NCI-H128 (cell line): Measurements from ENCODE around the gene CCDC194.
A peak's percentile ranks its signal among the peaks of the same experiment; 100 is the strongest.

Source experiments
- DNase-seq: peaks from one replicate; lab custom pipeline; 2025; ENCODE audit not compliant: unreplicated experiment; lab: John Stamatoyannopoulos, UW

CCDC194 gene

DNA sequence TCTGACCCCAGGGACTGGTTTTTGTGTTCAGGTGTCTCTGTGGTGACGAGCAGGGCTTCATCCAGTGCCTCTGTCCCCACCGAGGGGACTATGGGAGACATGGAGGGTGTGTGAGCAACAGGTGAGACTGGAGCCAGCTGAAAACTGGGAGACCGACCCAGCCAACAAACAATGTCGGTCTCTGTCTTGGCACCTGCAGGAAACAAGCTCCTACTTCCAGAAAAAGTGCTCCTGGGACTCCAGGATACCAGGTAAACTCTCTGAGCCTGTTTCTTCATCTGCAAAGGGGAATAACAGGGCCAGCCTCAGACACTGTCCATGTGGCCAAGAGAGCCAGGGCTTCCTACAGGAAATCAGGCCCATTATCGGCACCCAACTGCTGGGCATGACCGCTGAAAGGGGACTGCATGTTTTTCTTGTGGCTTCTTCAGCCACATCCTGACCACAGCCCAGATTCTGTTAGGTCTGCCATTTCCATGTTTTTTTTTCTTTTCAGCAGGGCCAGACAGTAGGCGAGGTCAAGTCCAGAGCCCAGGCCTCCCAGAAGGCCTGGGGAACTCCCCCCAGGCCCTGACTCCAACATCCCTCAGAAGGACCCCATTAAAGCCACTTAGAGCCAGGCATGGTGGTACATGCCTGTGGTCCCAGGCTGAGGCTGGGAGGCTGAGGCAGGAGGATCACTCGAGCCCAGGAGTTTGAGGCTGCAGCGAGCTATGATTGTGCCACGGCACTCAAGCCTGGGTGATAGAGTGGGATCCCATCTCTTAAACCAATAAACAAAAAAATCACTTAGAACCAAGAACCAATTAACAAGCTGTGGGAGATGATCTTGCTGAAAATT lies 12.3 kb upstream of the CCDC194 start:
- DNase-seq: no peak

DNA sequence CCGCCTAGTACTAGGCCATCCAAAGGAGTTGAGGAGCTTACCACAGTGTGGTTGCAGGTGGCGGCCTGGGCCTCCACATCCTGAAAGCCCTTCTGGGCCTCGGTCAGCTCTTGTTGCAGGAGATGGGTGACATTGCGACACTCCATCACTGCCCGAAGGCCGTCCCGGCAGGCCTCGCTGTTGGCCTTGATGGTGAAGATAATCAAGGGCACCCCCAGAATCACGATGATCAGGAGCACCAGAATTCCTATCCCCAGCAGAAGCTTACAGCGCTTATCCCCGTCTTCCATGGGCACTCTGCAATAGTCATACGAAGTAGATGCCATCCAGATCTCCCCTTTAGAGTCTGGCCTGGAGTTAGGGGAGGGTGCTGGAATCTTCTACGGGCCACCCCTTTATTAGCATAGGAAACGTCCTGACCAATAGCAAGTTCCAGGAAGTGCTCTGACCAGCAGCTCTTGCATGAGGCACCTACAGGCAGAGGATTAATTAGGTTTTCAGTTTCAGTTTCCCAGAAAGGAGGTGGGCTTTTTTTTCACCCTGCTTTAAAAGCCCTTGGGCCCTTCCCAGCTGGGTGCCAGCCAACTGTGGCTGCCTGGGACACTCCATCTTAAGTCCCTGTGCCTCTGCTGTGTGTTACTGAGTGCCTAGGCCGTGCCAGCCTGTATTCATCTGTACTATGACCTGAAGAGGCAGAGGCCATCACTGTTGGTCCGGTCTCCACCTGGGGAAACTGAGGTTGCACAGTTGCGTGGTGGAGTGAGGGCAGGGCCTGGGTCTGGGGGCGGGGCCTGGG lies 11.5 kb upstream of the CCDC194 start, which contains the start of gene BST2:
Gene BST2, minus strand, starts transcription at position 381 of the 796 bp plus-strand sequence. Its CDS starts 55 bp downstream, at position 326.
- no peak for DNase-seq

DNA sequence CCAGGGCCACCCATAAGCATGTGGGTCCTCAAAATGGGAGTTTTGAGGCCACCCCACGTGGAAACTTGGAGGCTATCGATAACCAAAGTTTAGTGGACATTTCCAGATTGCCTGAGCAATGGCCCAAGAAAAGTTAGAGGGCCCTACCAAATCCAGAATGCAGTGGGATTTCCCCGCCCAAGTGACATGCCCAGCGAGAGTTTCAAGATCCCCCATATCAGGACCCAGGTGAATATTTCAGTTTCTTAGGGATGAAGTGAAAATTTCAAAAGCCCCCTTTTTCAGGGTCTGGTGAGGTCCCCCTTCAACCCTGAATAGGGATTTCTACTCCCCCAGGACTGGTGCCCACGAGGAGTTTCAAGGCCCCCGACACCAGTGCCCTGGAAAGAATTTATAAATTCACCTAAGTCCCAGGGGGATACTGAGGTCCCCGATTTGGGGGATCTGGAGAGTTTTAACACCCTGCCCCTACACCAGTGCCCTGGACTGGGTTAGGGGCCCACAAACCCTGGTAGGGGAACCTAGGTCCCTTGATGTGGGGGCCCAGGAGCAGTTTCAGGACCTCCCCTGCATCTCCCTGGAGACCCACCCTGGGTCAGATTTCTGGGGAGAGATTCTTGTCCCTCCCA lies 10.7 kb upstream of the CCDC194 start:
- no peak for DNase-seq

DNA sequence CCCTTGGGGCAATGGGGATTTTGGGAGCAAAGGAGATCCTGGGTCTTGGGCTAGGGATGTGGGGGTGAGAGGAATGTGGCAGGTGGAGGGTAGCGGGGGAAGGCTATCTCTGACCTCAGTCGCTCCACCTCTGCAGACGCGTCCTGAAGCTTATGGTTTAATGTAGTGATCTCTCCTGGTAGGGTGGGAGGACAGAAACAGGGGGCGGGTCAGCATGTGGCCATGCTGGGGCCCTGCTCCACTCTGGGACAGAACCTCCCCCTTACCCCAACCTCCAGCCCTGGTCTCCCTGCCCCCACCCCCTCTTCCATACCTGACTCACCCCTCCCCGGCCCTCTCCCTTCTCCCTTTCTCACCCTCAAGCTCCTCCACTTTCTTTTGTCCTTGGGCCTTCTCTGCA lies 10.0 kb upstream of the CCDC194 start:
- no peak for DNase-seq

DNA sequence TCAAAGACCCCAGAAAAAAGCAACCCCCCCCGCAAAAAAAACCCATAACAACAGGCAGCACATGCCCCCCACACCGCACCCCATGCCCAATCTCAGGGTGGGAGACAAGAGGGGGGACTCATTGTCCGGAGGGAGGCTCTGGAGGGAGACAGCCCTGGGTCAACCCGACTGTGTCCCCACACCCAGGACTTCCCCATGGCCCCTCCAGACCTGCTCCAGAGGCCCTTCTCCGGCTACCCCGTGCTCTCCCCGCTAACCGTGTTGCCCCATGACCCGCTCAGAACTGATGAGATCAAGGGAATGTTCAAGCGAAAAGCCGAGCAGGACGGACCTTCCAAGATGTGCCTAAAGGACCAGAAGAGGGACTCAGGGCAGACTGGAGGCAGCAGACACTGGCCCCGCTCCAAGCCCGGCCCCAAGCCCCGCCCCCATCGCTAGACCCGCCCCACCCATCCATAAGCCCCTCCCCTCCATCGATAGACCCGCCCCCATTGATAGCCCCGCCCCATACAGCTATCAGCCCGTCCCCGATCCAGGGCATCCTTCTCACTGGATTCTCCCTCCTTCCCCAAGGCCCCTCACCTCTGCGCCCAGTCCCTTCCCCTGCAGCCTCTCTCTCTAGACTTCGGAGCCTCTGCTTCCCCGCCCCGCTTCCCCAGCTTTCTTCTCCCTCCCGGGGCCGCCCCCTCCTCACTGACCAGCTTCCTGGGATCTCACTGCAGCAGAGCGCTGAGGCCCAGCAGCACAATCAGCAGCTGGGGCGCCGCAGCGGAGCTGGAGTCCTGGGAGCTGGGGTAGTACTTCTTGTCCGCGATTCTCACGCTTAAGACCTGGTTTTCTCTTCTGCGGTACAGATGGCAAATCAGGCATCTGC lies 9.2 kb upstream of the CCDC194 start:
- no peak for DNase-seq

DNA sequence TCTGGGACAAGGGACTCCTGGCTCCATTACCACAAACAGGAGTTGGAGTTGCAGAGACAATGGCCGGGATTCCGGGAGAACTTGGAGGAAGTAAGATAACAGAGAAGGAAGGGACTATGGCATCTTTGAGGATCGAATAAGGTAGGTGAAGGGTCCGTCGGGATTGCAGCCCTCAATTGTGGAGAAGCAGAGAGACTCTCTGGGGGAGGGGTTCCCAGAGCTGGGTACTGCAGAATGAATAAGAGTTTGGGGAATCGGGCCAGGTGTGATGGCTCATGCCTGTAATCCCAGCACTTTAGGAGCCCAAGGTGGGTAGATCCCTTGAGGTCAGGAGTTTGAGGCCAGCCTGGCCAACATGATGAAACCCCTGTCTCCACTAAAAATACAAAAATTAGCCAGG lies 7.6 kb upstream of the CCDC194 start:
- DNase-seq: no peak

DNA sequence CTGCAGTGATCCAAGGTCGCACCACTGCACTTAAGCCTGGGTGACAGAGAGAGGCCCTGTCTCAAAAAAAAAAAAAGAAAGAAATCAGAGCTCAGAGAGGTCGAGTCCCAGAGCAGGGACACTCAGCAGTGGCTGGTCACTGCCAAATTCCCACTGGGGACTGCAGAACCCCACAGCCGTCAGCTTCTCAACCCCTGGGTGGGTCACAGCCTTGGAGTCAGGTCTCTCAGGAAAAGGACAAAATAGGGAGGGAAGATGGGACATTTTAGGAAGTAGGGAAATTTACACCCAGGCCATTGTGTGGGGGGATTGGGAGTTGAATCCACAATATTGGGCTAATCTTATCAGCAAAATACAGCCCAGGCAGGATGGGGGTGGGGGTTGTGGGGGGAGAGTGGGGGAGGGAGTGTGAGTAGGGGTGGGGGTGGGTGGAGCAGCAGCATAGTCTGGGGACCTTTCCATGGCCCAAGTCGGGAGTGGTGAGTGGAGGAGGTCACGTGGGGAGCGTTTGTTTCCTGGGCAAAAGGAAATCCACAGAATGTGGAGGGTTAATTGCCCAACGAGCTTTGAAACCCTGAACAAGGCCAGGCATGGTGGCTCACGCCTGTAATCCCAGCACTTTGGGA lies 5.0 kb upstream of the CCDC194 start:
- no peak for DNase-seq

DNA sequence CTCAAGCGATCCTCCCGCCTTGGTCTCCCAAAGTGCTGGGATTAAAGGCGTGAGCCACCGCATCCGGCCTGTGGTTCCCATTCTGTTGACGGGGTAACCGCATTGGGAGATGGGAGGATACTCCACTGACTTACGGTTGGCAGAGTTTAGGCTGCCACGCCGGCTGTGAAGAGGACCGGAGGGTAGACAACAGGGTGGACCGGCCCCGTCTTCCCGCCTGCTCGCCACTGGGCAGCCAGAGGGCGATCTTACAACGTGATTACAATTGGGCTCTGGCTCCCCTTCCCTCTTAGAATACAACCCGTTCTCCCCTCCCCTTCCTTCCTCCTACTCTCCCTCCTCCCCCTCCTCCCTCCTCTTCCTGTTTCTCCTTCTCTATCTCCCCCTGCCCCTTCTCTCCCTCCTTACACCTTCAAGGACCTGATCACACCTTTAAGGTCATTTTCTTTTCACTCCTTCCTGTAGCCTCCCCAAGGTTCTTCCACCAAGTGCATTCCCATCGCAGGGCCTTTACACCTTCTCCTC lies 957 bp upstream of the CCDC194 start:
- DNase-seq: no peak

DNA sequence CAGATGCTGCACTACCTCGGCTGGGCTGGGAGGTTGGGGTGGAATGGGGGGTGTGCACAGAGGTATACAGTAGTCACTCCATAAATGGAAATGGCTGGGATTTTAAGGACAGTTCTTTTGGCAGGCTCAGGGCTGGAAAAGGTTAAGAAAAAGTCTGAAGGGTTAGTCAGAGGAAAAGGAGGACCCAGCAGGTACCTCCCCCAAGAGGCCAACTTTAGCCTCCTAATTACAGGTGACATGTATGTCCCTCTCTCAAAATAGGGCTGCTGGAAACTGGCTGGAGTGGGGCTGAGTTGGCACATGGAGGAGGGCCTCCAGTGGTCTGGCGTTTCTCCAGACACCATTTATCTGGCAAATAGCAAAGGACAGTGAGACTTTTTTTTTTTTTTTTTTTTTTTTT lies 994 bp downstream of the CCDC194 start:
- no peak for DNase-seq

DNA sequence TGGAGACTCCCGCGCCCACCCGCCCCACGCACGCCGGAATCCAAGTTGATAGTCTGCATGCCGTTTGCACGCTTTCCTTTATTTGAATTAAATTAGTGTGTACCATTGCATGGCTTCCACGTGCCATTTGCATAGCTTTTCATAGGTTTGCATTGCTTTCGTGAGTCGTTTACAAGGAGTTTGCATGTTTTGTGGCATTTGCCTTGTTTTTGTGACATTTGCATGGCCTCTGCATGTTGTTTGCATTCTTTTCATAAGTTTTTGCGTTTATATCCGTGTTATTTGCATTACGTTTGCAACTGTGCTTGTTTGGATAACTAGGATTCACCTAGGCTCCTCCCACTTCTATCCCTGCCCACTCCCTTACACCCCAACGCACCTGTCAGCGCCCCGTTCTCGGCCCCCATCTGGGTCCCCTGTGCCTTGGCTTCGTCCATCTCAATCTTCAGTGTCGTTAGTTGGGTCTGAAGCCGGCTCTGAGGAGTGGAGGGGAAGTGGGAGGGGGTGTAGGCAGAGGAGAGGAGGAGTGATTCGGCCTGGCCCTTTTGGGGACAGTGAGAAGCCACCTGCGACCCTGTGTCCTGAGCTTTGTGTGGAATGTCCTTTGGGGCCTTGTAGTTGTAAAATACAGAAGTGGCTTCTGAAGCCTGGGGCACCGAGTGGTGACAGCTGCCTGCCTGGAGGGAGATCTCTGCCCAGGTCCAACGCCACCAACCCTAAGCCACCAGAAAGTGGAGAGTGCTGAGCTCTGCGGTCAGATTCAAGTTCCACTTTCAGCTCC lies 2.4 kb downstream of the CCDC194 start:
- no peak for DNase-seq

DNA sequence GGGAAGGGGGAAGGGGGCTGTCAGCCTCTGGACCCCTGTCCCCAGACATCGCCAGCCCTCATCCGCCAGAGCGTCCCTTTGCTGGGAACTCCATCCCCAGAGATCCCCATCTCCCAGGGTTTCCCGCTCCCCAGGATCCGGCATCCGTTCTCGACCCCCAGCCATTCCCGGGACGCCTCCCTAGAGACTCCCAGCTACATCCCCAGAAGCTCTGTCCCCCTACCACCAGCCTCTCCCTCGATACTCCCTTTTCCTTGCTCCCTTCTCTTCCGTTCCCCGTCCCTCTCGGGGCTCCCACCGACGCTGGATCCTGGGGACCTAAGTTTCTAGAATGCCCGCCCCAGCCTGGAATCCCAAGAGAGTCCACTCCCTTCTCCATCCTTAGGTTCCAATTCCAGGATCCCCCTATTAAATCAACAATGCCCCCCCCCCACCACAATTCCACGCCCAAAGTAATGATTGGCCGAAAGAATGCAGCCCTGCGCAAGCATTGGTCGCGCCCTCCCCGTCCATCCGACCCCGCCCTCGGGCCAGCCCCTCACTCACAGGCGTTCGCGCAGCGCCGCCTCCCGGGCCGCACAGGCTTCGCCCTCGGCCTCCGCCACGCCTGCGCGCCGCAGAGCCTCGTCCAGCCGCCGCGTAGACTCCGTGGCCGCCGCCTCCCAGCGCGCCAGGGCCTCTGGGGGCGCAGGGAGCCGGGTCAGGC lies 3.2 kb downstream of the CCDC194 start:
- DNase-seq: peak; percentile 56

DNA sequence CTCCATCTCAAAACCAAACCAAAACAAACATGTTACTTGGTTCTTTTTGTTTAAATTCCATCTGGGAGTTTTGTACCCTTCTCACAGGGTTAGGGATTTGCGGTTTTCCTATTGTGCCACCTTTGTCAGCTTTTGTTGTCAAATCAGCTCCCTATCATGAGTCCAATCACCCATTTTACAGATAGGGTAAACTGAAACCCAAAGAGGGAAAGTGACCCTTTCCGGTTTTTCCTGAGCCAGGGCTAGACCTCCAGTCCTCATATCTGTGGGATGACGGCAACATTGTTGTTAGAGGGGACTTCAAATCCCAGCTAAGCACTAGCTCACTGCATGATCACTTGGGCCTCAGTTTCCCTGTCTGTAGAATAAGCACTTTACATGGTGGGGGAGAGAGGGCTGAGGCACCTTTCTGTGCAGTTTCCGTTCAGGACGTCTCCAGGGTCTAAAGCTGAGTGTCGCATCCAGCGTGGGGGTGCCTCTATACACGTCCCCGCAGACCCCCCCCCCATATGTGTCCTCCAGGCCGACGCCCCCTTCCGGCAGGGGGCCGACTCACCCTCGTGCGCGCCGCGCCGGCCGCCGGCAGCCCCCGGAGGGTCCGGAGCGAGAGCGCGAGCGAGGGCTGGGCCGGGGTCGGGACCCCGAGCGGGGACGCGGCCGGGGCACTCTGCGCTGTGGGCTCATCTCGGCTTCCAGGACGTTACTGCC lies 3.9 kb downstream of the CCDC194 start:
- no peak for DNase-seq

DNA sequence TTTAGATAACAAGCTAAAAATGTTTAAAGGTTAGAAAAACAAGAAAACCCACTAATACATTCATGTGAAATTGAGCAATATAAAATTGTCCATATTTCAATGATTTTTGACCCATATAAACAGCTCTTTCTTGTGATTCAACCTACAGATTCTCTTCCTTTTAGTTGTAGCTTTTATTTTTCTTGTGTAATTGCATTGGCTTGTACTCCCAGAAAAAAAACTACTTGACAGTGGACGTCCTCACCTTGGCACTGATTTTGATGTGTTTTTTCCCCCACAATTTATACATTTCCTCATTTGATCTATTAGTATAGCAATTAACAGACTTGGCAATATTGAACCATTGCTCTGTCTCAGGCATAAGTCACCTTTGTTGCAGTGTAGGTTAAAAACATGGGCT lies 4.7 kb downstream of the CCDC194 start:
- DNase-seq: no peak

DNA sequence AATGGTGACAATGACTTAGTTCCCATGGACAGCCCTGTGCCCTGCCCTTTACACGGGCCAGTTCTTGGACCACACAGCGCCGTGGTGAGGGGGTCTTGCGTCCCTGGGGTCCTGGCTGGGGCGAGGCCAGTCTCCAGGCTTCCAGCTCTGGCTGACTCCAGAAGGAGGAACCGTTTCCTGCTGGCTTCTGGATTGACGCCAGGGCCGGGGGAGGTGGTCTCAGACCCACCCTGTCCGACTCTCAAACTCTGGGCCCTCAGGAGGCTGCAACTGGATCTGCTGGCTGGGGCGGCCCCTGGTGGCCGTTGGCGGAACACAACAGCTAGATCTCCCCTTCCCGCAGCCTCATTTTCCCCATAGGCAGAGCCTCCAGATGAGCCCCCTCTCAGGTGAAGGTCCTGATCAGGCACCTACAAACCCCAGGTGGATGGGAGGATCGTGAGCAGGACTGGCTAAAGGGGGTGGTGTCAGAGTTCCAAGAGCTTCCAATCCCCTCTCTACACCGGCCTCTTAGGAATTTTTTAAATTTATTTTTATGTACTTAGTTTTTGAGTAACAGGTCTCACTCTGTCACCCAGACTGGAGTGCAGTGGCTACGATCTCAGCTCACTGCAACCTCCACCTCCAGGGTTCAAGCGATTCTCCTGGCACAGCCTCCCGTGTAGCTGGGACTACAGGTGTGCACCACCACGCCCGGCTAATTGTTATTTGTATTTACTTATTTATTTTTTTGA lies 8.0 kb downstream of the CCDC194 start:
- DNase-seq: no peak

DNA sequence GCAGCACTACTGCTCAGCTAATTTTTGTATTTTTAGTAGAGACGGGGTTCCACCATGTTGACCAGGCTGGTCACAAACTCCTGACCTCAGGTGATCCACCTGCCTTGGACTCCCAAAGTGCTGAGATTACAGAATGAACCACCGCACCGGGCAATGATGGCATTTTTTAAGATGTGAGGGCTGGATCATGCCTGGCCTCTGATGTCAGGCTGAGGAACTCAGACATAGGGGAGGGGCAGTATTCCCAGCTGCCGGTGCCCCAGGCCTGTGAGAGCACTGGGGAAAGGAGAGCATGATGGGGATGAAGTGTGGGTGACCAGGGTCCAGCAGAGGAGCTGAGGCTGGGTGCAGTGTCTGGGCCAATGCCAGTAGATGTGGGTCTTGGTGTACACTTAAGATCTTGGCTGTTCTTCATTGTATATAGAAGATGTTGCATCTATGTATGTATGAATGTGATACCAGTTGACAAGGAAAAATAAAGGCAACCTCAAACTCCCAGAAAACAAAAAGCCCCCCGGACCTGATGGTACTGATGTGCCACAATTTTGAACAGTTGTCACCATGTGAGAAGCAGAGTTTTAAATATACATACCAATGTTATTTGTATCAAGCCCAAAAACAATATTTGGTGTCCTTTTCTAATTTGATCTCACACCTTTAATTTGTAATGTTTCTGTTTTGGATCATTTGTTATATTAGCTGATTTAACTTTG lies 13.4 kb downstream of the CCDC194 start:
- DNase-seq: no peak

DNA sequence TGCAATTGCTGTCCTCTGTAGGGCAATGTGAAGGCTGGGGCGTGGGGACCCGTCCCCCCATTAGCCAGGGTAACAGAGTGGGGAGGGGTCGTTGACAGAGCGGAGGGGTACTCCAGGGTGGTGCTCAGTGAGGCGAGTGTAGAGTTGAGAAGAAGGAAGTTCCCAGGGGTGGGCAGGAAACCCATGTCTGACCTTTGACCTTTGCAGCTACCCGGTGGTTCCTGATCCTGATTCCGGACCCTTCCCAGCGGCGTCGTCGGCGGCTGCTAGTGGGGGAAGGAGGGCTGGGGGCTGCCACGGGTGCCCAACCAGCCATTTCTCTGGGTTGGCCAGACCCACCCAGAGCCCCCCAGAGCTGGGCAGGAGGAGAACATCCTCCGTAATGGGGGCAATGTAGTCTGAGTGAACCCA lies 14.8 kb downstream of the CCDC194 start:
- no peak for DNase-seq

DNA sequence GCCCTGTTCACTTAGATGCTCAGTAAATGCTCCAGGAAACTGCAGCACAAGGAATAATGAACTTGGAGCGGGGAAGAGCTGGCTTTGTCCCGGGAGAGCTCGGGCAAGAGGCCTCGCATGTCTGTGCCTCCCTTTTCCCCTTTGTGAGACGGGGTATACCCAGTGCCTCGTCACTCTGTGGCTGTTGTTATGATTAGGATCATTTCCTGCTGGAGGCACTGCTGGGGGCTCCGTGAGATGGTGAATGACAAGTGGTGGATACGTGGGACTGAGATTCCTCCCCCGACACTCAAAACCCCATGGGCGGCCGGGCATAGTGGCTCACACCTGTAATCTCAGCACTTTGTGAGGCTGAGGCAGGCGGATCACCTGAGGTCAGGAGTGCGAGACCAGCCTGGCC lies 15.7 kb downstream of the CCDC194 start:
- no peak for DNase-seq
